Stimulated activated CD8-positive, alpha-beta memory T cell treated with anti-CD3 and anti-CD28 coated beads, Interleukin-2, amount 100 ng/mL, for 1 hour (primary cell): ENCODE results near the gene EHMT1.
"Not testable (repeated sequence)": the region's sequence is repeated elsewhere in the genome, so short reads cannot be mapped to it uniquely, and the experiment has no call there.

ENCODE experiments used
- DNase-seq, 2 donors: peaks; one replicate each; pipeline ENCODE4 v3.0.0-alpha.2; 2020; ENCODE audit warnings: low read depth in 2 of 2

EHMT1 gene

DNA sequence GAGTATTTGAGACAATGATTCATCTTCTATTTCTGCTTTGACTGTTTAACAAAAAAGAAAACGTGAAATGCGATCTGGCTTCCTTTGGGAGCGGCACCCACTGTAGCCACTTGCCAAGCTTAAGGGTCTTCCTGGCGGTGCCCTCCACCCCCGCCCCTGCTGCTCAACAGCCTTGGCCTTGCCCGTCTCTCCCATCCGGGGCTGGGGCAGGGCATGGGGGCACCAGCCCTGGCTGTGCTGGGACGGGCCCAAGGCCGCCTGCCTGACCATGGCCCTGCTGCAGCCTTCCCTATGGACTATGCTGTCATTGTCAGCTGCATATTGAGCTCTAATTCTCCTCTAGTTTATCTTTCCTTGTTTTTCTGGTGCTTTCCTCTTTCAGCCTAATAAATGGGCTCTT is 143.0 kb downstream of the EHMT1 start:
- no peak for DNase-seq

- no peak for DNase-seq
These were observed 143.7 kb downstream of the EHMT1 start for GRCh38 chr9:137762414-137763061.

- no peak for DNase-seq
These were observed 144.6 kb downstream of the EHMT1 start for GRCh38 chr9:137763271-137763955.

GRCh38 chr9:137764171-137764671 is 145.4 kb downstream of the EHMT1 start:
- DNase-seq: no peak

DNA sequence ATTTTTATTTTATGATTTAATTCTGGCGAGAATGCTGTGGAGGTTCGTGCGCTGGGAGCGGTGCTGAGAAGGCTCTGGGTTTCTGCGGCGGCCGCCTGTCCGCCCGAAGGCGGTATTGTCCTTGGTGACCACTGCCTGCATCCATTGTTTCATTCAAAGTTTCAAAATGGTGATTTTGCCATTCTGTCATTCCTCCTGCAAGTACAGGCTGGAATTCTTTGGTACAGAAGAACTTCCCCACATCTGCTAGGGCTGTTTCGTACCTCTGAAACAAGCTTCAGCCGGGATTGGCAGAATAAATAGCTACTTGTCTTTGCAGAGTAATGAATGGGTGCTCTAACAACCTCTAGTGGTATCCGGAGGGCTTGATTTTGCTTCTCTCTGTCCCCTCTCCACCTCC is 146.2 kb downstream of the EHMT1 start:
- DNase-seq: no peak

DNA sequence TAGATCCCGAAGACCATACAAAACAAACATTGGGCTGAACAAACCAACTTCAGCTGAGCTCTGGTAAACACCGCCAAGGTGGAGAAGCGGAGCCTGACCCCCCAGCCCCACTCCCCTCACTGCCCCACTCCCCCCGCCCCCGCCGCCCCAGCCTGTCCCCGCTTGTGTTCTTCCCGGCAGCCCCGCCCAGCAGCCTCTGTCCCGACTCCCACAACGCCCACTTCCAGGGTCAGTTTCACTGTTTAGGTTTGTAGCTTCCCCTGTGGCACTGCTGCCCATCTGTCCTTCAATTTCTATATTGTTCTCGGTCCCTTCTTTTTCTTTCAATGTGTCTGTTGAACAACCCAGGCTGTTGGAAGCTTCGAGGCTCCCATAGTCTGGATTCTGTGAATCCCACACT is 146.7 kb downstream of the EHMT1 start:
- no peak for DNase-seq

- DNase-seq: no peak
These were observed 152.8 kb downstream of the EHMT1 start for GRCh38 chr9:137771580-137771979.

DNA sequence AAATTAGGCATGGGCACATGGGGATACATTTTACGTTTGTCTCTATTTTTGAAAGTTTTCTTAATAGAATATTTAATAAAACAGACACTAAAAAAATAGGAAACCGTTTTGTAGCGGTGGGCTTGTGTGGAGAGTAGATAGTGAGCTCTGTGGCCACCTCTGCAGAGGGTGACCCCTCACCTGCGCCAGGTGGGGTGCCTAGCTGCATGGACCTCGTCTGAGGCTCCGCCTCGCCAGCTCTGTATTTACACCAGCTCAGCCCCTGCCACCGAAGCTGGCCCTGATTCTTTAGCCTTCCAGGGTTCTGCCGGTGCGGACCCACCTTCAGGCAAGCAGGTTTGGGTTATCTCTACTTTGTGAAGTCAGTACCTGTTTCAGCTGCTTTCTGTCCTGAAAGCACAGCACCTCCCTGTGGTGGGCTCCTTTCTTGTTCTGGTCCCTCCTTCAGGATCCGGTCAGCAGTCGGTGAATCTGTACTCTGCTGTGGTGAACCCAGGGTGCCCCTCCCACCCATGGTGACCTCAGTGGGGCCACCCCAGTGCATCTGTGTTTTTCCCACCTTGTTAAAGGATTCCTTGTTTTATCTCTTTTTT is 153.6 kb downstream of the EHMT1 start:
- no peak for DNase-seq

- DNase-seq: no peak
These were observed 156.1 kb downstream of the EHMT1 start for GRCh38 chr9:137774775-137775386.

- no peak for DNase-seq
These were observed 157.6 kb downstream of the EHMT1 start for GRCh38 chr9:137776306-137776995.

- no peak for DNase-seq
These were observed 159.0 kb downstream of the EHMT1 start for GRCh38 chr9:137777761-137778160.

DNA sequence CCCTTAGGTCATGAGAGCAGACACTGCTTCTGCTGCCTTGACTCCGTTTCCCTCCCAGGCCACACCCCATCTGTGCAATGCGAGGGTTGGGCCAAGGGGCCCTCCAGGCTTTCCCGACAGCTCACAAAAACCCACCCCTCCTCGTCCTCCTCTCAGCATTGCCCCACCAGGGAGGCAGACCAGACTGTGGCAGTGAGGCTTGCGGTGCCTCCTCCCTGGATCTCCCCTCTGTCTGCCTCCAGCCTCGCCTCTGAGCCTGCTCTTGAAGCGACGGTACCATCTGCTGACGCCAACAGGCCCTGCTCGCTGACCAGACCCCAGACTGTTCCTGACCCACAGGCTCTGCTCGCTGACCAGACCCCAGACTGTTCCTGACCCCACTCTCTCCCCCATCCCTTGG is 159.5 kb downstream of the EHMT1 start:
- DNase-seq: no peak

DNA sequence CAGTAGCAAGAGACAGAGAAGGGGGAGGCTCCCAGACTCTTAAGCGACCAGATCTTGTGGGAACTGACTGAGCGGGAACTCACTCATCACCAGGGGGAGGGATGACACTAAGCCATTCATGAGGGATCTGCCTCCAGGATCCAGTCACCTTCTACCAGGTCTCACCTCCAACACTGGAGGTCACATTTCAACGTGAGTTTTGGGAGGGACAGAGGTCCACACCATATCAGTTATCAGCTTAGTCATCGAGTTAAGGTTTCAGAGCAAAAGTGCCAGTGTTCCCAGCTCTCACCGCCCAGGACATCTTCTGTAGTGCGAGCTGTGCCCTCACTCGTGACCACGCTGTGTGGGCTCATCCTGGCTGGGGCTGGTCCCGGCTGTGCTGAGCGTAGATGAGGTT is 160.1 kb downstream of the EHMT1 start:
- DNase-seq: no peak

- DNase-seq: not testable (repeated sequence)
These were observed 161.2 kb downstream of the EHMT1 start for GRCh38 chr9:137780031-137780430.

DNA sequence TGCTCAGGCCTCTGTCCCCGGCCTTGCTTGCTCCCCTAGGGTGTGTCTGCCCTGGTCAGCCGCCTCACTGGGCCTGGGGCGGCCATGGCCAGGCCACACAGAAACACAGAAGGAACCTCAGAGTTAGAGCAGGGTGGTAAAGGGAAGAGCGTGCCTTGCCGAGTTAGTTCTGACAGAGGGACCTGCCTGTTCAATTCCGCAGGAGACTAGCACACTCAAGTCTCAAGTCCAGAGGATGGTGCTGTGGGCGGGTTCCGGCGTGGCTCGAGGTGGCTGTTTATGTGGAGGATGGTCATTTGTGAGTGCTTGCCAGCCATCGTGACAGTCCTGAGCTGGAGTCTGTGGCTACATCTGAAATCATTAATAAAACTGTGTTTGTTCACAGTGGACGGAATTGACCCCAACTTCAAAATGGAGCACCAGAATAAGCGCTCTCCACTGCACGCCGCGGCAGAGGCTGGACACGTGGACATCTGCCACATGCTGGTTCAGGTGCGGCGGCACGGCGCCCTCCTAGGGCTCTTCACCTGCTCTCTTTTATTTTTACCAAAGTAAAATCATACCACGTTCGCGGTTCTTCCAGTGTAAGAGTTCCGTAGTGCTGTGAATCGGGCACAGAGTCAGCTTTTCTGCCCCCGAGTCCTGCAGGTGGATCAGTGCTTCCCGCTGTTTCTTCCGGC is 163.2 kb downstream of the EHMT1 start:
- no peak for DNase-seq

- DNase-seq: no peak
These were observed 164.7 kb downstream of the EHMT1 start for GRCh38 chr9:137783521-137783920.

DNA sequence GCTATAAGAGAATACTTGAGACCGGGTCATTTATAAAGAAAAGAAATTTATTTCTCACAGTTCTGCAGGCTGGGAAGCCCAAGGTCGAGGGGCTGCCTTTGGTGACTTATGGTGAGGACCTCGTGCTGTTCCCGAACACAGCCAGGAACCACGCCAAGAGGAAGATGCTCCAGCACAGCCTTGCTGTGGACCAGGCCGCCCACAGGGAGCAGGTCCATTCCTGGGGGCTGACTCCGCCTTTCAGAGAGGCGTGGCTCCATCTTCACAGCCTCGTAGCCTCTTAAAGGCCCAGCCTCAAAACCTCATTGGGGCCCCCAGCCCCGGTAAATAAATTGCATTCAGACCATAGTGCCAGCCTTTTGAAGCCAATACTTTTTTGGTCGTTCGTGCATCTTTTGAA is 165.2 kb downstream of the EHMT1 start:
- no peak for DNase-seq

GRCh38 chr9:137784641-137785513 is 166.1 kb downstream of the EHMT1 start:
- no peak for DNase-seq

GRCh38 chr9:137785704-137786161 is 166.9 kb downstream of the EHMT1 start:
- DNase-seq: no peak

GRCh38 chr9:137786511-137786920 is 167.7 kb downstream of the EHMT1 start:
- DNase-seq: no peak
